H1 (cell line): Measurements from ENCODE around the gene FMO3. TPM values are rescaled to one million over a fixed set of nuclear protein-coding genes. Genes with fewer than 3 reads are reported as not detected.

Experiments used
- CHD2 ChIP-seq: IDR thresholded peaks from 2 replicates; pipeline ENCODE4 v1.6.1; 2012; ENCODE audit warnings: low read length, improper control_type of control experiment
- MAX ChIP-seq: IDR thresholded peaks from 2 replicates; pipeline ENCODE4 v1.6.1; 2012; ENCODE audit warnings: inconsistent platforms
- POU5F1 ChIP-seq: IDR thresholded peaks from 2 replicates; pipeline ENCODE4 v1.6.1; 2011; ENCODE audit warnings: low read depth, mild to moderate bottlenecking, low read length, moderate library complexity
- polyA plus RNA-seq, 7 experiments: library from polyadenylated mRNA; depleted of rRNA in 3 of 7; stranded (reverse) in 5 of 7; unstranded in 2 of 7; fragments of >200 nt in 5 of 7; fragments of 200-250 nt in 2 of 7; gene quantifications; 1 replicate in 5 of 7; 2 replicates in 1 of 7; 4 replicates in 1 of 7; pipeline versions ENCODE4 v1.2.1 to v1.2.3, GENCODE V29; 2011 to 2013; ENCODE audit warnings: missing spikeins in 2 of 7, mixed read lengths in 2 of 7
- total RNA-seq: library from RNA; stranded (reverse); fragmentation: NEBNext Ultra II Directional; extraction: Animal tissue kit (Norgen Biotek cat#: 25700); gene quantifications from 2 replicates; pipeline ENCODE4 v1.2.1, GENCODE V29; 2021

The FMO3 gene
- total and polyA plus RNA-seq, 2 of the 8 experiments (the other 6 are each of a cell fraction or from before 2014, with no cell fraction given): not detected

- TF ChIP-seq MAX (no peak), POU5F1 (no peak), CHD2 (no peak)
Observed at GRCh38 chr1:171083222-171083621, 7.5 kb upstream of the FMO3 start (continued).
